Measurements from ENCODE around the gene PLEKHO2.

PLEKHO2 gene

DNA sequence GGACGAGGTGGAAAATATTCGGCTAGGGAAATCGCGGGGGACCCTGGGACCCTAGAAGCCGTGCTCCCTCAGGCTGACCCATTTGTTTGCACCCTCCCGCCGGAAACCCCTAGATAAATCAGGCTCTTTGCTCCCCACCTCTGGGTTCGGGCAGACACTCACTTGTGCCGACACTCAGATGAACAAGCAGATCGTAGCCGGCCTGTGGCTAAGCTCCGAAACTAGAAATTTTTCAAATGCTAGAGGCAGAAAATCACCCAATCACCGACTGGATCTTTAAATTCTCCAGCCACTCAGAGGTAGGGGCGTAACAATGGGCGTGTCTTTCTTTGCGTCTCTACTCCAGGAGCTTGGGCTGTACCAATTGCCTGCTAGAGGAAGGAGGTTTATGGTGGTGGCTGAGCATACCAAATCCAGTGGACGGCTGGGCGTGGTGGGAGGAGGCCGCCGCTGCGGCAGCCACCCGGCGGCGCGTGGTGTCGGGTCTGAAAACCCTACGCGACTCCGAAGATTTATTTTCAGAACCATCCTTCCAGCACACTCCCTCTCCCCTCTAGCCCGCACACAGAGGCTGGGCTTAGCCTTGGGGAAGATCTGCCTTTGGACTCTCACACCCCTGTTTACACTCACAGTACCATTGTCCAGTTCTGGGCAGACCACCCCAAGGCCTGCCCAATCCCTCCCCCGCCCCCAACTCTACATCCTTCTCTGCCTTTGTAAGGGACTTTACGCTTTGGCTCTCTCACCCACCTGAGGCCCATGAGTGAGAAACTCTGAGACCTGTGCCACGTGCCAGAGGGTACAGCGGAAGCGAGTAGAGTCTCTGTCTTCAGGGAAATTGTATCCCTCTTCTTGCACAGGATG, 16.1 kb upstream of the PLEKHO2 start, which contains the start of gene PIF1:
Gene PIF1, minus strand, starts transcription at position 217 of the 864 bp plus-strand sequence. CDS start 1,312 bp downstream, outside the sequence.
- DNase-seq: peak; percentile 98

- DNase-seq: no peak
These were observed 12.7 kb upstream of the PLEKHO2 start for GRCh38 chr15:64828985-64829384.

- no peak for DNase-seq
These were observed 8.0 kb upstream of the PLEKHO2 start for GRCh38 chr15:64833690-64834089.

GRCh38 chr15:64836023-64836536, 5.6 kb upstream of the PLEKHO2 start:
- DNase-seq: no peak

DNA sequence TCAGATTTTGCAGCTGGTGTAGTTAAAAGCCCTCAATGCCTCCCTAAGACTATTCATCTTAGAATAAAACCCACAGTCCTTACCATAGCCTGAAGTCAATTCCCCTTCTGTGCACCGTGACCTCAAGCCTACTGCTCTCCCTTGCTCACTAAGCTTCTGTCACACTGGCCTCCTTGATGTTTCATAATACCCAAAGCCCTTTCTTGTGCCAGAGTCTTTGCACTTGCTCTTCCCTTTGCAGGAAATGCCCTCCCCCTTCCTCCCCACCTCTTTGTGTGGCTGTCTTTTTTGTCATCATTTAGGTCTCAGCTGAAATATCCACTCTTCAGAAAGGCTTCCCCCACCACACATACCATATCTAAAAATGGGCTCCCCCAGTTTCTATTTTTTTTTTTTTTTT, 4.2 kb upstream of the PLEKHO2 start:
- DNase-seq: no peak

- DNase-seq: no peak
These were observed 713 bp upstream of the PLEKHO2 start for GRCh38 chr15:64841060-64841343.

DNA sequence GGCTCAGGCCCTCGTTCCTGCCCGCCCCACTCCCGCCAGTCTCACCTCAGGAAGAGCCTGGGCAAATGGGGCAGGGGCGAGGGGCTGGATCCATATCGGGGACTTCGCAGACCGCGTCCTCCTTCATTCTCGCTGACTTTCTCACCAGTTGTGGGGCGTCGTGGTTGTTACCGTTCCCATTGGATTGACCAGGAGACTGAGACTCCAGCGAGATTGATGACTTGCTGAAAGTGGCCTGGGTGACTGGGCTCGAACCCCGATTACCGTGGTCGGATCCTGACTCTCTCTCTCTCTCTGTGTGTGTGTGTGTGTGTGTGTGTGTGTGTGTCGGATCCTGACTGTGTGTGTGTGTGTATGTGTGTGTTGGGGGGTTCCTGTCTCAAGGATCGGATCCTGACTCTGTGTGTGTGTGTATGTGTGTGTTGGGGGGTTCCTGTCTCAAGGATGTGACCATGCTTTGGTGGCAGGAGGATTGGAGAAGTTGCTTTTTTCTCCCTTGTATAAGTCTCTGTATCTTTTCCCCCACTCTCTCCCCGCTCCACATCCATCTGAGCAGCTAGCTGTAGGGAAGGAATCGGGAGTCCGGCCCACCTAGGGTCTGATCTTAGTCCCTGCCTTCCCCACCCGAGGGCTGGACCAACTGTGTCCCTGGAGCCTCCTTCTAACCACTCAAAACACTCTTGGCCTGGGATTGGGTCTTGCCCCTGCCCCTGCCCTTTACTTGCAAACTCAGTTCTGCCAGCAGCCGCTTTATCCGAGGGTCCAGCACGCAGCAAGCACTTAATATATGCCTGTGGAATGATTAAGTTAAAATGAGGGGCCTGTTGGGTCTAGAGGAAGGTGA, 603 bp downstream of the PLEKHO2 start:
- no peak for DNase-seq

- DNase-seq: no peak
These were observed 1.4 kb downstream of the PLEKHO2 start for GRCh38 chr15:64842986-64843561.

- no peak for DNase-seq
These were observed 2.3 kb downstream of the PLEKHO2 start for GRCh38 chr15:64843991-64844390.

- DNase-seq: no peak
These were observed 2.9 kb downstream of the PLEKHO2 start for GRCh38 chr15:64844576-64845145.

DNA sequence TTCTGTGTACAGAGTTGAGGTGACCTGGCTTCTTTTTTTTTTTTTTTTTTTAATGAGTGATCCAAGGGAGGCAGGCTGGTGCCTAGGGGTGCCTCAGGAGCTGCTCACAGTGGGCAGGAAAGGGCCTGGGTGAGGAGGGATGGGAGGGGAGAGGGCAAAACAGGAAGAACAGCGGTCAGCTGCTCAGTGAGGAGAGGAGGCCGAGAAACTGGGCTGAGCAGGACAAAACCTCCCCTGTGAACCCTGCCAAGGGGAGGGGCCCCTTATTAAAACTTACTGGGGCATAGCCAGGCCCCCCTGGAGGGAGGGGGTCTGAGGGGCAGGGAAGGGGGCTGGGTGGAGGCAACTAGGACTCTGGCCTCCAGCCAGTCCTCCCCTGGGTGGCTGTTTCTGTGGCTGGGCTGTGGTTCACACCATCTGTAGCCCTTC, 3.5 kb downstream of the PLEKHO2 start:
- no peak for DNase-seq

- no peak for DNase-seq
These were observed 4.3 kb downstream of the PLEKHO2 start for GRCh38 chr15:64845831-64846595.

DNA sequence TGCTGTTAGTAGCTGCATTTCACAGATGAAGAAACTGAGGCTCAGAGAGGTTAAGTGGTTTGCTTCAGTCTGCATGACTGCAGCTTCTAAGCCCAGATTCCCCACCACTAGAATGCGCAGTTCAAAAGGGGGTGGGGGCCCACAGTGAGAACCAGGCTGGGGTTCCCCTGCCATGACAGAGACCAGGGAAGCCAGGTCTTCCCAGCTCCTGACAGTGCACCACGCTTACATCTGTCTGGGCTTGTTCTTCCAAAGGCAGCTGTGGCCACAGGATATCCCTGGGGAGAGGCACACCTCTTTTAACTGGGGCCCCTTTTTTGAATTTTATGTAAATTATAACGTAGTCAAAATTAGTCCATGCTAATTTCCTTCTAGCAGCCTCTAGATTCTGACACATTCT, 5.3 kb downstream of the PLEKHO2 start:
- no peak for DNase-seq

DNA sequence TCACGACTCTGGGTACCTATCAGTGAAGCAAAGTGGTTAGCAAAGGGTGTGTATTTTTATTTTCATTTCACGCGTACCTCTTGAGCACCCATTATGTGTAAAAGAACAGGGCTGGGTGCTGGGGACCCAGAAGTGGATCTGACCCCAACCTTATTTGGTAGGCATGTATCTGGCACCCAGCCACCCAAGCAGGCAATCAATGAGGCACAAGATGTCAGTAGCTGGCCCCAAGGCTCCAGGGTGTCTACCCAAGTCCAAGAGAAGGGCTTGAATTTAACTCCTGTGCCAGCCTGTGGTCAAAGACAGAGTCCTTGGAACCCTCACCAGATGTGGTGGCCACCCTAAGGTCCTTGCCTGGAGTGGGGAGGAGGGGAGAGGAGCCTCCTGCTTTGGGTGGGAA, 5.7 kb downstream of the PLEKHO2 start:
- no peak for DNase-seq

DNA sequence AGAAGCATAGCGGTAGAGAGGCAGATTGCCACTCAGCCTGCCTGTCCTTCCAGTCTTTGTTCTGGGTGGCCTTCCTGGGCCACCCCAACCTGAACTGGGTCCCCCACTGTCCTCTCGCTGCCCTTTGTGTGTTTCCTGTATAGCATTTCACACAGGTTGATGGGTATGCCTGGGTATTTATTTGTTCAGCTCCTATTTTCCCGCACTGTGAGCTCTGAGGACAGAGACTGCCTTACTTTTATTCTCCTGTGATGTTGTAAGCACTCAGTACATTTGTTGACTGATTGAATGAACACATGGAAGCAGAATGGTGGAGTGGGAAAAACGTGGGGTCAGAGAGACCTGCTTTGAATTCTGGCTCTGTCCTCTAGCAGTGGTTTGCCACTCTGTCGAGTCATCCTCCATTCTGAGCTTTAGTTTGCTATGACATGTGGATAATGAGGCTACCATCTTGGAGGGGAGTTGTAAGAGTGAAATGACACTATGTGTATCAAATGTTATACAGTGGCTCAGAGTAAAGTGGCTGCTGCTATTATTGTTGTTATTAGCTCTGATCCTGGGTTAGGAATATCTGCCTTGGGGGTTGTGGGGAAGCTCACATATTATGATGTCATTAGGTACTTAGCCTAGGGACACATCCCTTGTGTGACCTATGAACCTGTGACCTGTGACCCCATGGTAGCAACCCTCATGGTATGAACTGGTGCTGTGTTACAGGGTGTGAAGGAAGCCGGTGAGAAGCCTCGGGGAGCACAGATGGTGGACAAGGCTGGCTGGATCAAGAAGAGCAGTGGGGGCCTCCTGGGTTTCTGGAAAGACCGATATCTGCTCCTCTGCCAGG, 6.4 kb downstream of the PLEKHO2 start:
- DNase-seq: no peak

- no peak for DNase-seq
These were observed 9.2 kb downstream of the PLEKHO2 start for GRCh38 chr15:64850778-64851502.

DNA sequence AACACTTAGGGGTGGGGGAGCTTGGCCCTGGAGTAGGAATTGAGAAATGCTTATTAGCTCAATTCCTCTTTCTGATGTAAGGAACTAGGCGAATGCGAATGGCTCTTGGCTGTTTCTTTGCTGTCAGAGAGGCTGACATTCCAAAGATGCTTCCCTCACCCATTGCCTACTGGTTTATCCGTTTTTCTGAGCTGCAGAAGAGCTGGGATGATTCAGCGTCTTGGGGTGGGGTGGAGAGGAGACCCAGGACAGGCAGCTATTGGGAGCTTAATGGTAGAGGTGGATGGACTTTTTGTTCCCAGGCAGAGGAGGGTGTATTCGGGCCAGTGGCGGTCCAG, 9.8 kb downstream of the PLEKHO2 start:
- DNase-seq: peak; percentile 28

DNA sequence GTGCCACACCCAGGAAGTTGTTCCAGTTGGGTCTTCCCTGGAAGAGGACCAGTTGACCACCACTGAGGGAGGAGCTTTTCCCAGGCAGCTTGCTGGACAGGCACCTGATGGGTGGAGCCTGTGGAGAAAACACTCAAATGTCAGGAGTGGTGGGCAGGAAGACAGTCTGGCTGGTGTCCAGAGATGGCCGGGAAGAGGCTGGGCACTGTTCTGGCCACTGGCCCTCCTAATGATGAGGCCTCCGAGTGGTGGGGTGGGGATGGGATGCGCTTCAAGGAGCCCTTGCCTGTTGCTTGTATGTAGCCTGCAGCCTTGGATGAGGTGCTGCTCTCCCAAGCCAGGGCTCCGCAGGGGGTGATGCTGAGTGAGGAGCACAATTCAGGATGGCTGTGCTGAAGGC, 12.3 kb downstream of the PLEKHO2 start:
- DNase-seq: no peak

DNA sequence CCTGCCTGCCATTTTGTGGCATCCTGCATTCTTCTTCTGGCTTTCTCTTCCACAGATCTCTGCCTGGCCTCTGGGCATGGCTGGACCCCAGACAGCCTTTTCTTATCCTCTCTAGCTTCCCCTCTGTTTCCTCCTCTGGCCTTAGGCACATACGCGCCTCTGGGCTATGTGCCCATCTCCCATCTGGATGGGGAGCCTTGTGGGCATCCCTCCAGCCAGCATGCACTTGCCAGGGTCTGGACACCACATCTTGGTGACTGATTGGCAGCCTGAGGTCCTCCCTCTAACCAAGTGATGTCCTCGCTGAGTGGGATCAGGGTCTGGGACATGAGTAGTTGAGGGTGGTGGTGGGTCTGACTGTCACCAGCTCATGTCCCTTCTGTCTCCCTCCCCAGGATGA, 12.8 kb downstream of the PLEKHO2 start:
- no peak for DNase-seq

GRCh38 chr15:64855205-64855975, 13.7 kb downstream of the PLEKHO2 start:
- DNase-seq: no peak

All from amniotic stem cell (primary cell).